GM18858 (cell line): Measurements from ENCODE around the gene PARD3.
A peak's percentile ranks its signal among the peaks of the same experiment; 100 is the strongest.

Experiments used
- ATAC-seq: cut with Tn5 transposase; IDR thresholded peaks from one replicate; pipeline ENCODE4 v1.9.1; 2021; ENCODE audit not compliant: unreplicated experiment

Gene PARD3

GRCh38 chr10:34152434-34152833 lies 662.7 kb downstream of the PARD3 start:
- ATAC-seq = no peak

GRCh38 chr10:34151931-34152330 lies 663.2 kb downstream of the PARD3 start:
- ATAC-seq = no peak

DNA sequence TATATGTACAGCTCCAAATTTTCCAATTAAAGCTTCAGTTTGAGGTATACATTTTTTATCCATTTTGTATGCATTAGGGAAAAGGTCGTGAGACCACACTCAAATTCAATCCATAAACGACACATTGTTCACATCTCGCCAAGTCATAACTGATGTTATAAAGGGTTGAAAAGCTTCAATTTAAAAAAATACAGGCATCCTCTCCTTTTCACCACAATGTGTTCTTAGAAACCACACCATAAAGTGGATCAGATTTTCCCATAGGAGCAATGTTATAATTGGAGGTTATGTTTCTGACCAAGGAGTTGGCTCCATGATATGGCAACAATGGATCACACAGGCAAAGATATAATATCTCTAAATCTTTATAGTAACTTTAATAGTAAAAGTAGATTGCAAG lies 663.6 kb downstream of the PARD3 start:
- ATAC-seq = no peak

GRCh38 chr10:34150103-34150502 lies 665.0 kb downstream of the PARD3 start:
- no peak for ATAC-seq

DNA sequence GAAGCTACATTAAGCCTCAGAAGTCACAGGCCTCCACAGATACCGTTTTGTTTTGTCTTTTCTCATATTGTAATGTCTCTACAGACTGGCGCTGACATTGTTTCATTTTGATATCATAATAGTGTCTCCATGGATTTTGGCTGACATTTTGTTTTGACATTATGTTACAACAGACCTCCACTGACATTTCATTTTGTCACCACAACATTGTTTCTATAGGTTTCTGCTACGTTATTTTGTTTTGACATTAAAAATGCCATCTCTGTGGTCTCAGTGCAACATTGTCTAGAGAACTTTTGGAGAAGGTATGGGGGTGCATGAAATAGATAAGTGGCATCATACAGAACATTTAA lies 666.8 kb downstream of the PARD3 start:
- ATAC-seq = no peak

DNA sequence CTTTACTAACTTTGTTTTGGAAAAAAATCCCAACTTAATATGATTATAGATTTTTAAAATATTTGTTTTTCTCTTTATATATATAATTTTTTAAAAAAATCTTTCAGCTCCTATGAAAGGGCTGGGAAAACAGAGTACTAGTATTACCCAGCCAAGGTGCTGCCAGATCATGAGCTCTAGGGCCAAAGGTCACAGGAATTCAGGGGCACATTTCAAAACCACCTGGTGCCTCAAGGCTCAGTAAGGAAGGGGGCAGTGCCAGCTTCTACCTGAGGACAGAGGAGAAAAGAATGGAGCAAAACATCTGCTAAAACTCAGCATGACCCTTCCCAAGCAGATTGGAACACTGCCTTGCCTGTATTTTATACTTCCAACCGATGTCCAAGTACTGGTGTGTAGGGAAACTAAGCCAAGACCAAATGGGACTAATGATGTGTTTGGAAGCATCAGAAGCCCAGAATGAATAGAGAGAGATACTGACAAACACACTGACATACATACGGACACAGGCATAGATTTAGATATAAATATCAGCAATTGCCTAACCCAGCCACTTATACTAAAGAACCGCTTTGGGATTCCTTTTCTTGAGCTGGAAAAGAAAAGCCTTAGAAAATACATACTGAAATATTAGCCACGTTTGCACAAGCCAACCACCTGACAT lies 667.3 kb downstream of the PARD3 start:
- no peak for ATAC-seq

GRCh38 chr10:34145715-34146114 lies 669.4 kb downstream of the PARD3 start:
- ATAC-seq = no peak

DNA sequence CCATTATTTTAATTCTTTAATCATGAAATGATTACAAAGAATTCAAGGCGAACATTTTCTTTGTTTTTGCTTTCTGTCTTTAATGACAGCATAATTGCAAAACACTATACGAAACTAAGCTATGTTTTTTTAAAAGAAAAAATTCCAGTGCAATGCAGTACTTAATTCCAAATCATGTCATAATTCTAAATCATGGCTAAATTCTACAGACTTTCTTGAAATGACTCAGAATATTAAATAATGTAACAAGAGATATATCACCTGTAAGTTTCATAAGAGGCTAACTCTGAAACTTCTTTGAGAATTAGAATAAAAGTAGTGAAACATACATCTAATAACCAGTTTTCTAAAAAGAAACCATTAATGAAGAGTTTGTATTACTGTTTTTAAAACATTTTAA lies 671.6 kb downstream of the PARD3 start:
- no peak for ATAC-seq

DNA sequence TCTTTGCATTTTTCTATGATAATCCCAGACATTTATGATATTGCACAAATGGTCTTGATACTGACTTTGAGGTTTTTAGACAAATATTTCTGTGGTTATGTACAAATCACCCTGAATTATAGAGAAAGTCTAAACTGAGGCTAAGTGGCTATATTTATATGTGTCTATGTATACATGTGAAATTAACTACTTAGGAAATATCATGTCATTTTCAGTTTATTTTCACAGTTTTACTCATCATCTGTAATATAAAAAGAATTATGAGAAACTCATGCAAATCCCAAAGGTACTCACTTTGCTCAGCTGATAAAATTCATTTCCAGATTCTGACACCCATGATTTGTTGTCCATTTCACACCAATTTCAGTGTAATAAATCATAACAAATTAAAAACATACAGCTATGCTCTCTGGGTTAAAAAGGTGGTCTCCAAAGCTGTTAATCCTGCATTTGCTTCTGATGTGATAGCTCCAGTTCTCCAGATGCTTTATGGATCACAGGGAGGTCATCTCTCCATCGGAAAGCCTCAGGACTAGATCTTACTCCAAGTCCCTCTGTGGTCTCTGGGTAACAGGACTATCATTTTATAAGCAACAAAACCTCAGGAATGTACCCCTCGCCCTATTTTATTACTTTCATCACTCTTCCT lies 673.9 kb downstream of the PARD3 start:
- ATAC-seq = peak; percentile 66

DNA sequence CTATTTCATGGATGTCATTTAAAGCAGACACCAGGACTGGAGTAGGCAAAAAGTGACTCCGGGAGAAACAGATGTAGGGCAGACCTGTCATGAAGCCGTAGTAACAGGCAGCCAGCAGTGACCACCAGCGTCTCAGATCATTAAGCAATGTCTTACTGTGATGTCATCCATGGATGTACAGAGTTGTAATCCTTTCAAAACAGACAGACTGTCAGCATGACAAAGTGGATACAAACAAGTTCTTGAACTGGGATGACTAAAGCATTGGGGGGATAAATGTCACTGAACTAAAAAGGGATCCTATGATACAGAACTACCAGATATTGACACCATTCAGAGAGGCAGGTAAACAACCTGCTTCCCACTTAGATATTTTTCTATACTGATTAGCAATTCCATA lies 675.5 kb downstream of the PARD3 start:
- no peak for ATAC-seq

GRCh38 chr10:34137955-34138354 lies 677.1 kb downstream of the PARD3 start:
- ATAC-seq = no peak

DNA sequence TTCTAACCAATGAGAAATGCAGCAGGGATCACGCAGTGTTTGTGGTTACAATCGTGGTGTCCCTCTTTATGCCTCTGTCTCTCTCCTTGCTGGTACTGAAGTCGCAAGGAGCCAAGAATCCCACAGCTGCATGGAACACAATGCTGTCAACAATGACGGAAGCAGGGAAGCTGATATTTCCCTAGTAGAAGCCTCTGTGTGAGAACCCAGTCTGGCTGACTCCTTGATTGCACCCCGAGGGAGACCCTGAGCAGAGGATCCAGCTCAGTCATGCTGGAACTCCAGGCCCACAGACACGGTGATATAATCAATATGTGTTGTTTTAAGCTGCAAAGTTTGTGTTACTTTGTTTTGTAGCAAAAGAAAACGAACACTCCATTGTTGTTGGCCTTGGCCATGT lies 677.9 kb downstream of the PARD3 start:
- no peak for ATAC-seq

DNA sequence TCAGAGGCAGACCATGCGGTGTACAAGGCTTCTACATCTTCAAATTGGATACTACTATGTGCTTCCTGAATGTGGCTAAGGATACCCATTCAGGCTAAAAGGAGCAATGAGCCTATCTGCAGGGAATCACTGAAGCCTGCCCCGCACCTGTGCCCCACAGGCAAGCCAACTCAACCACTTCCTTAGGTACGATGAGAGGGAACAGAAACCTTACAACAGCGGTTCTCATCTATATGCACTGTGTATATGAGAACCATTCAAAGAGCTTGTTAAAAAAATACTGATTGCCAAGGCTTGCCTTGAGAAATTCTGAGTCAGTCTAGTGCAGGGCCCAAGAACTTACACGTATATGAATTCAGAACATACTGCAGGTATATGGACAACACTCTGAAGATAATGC lies 679.6 kb downstream of the PARD3 start:
- peak; percentile 86 for ATAC-seq

DNA sequence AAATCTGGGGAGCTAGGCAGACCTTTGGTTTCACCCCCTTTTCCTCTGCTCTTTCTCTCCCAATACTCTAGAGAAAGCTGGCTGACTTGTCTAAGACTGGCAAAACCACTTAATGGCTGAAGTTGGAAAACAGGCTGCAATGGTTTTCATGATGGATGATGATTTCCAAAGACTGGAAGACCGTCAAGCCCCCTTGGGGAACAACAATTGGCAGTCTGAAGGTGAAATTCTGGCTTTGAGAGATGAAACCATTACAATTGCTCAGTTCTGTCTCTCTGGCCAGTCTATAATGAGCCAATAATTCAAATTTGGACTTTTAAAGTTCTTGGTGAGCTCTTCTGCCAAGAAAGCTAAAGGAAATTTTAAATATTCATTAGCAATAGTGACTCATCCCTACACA lies 680.5 kb downstream of the PARD3 start:
- ATAC-seq = no peak

- no peak for ATAC-seq
These were observed 681.7 kb downstream of the PARD3 start for GRCh38 chr10:34133406-34133805.

GRCh38 chr10:34131152-34131551 lies 683.9 kb downstream of the PARD3 start:
- no peak for ATAC-seq

GRCh38 chr10:34127676-34128075 lies 687.4 kb downstream of the PARD3 start:
- ATAC-seq = no peak

DNA sequence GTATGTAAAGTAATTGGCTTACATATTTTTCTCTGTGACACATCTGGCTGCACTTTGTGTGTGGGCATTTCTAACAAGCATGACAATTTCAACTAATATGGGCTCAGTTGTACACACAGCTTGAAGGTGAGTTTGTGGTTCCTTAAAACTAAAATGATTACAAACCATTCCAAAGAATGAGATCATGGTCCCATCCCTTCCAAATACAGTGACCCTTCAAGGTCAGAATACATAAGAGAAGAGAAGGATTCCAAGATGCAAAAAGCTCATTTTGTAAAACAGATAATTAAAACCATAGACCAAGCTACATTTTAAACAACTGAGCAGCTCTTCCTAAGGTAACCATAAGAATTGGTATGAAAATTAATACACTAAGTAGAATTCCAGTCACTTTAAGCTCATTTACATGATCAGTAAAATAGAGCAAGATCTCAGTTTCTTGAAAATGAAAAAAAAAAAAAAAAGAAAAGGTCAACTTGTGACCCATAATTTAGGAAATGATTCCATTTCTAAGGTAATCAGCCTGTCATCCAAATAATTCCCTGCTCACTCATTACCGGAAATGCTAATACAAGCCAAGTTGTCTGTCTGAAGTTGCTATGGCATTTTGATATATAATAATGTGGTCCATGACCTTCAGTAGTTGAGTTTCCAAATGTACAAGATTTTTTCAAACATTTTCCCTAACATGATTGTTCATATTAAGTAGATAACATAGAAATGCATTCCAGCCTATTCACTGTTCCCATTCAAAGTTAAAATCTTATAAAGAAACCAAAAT lies 688.5 kb downstream of the PARD3 start:
- no peak for ATAC-seq

- no peak for ATAC-seq
These were observed 689.4 kb downstream of the PARD3 start for GRCh38 chr10:34125702-34126101.

DNA sequence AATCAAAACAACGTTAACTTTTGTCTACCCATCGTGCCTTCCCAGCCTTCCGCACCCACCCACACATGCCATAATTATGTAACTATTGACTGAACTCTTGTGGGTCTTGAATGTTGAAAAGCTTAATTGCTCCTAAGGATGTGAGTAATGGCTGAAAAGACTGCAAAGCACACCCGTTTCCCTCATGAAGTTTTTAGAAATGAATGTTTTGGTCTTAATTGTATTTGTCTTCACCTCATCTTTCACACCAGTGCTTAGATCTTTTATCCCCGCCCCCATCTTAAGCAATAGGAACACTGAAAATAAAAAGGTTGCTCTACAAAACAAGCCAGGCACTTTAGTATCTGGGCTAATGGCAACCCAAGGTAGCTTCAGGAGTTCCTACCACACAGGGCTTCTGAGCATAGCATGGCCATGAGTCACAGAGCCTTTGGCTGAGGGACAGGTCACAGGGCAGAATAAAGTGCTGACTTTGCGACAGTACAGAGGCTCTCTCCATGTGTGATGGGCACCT lies 690.5 kb downstream of the PARD3 start:
- no peak for ATAC-seq

DNA sequence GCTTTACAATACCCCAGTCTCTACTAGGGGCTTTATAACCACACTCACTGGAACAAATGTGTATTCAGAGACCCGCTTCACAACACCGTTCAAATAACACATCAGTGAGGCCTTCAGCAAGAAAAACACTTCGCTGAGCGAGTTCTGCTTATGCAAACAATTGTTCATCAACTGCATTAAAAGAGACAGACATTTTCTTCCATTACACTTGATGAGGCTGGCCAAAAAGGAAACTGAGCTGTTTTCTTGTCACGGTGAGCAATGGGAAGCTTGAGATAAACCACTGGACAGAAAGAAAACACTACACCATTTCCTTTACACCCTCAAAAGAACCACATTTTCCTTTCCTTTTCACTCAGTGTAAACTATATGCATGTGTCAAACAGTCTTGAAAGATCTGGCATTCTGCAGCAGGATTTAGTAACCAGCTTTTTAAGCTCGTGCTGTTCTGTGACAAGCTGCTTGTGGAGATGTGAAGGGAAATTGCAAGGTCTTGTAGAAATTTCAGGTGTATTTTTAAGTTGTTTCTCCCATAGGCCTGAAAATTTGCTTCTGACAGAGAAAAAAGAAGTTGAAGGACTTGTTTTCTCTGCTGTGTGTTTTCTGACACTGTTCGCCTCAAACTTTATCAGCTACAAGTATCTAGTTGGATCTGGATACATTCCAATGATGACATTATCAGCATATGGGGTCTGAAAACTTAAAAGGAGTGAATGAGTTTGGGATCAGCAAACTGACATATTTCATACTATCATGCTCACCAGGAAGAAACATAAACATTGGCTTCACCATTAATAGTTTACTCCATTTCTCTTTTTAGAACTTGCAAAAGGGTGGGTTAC lies 693.1 kb downstream of the PARD3 start:
- no peak for ATAC-seq
